ENCODE data around the gene CETP. TPM values are rescaled to one million over a fixed set of nuclear protein-coding genes. Genes with fewer than 3 reads are reported as not detected.
A peak's percentile ranks its signal among the peaks of the same experiment; 100 is the strongest.
"Not testable (repeated sequence)": the region's sequence is repeated elsewhere in the genome, so short reads cannot be mapped to it uniquely, and the experiment has no call there.

Gene CETP
- polyA plus RNA-seq, 1 experiment = 0.09 TPM

- no peak for TF ChIP-seq CTCF (IDR thresholded peaks at IDR 0.05; ENCODE audit: low read depth, low read length)
- Histone ChIP-seq H3K9me3 (ENCODE audit: control insufficient read depth, insufficient read depth, low read length) (peaks cover 8% of the 10 kb centered on the region; the same call in 1 of the 2 replicates), H3K27ac (ENCODE audit: low read depth, low read length) (peak overlapping the region; percentile 78), H3K27me3 (ENCODE audit: control insufficient read depth, insufficient read depth, low read length) (no peaks in the 10 kb centered on the region), H3K4me3 (ENCODE audit: low read depth, low read length) (peak overlapping the region; percentile 48)
- DNase-seq (ENCODE audit: low read depth, low spot score) = no peak
- ChIA-PET POLR2A (interaction anchor here (0.6 to 3.3 kb wide), 23 partner anchors 10 to 255 kb away, joined by 3 to 25 read pairs (median 4); partner anchors contain the start of genes CETP, NLRC5, PSME3IP1 and RSPRY1), CTCF (interaction anchor here (1.4 kb wide), 1 partner anchor 138 kb away, joined by 3 read pairs; no protein-coding TSS in a partner anchor)
These were observed 30.4 kb upstream of the CETP start for GRCh38 chr16:56931271-56931891.

- Histone ChIP-seq H3K9me3 (ENCODE audit: control insufficient read depth, insufficient read depth, low read length) (peaks cover 8% of the 10 kb centered on the region; the same call in 1 of the 2 replicates), H3K4me3 (ENCODE audit: low read depth, low read length) (peak within 1 kb of the TSS; percentile 98), H3K27me3 (ENCODE audit: control insufficient read depth, insufficient read depth, low read length) (no peaks in the 10 kb centered on the region), H3K27ac (ENCODE audit: low read depth, low read length) (peak within 1 kb of the TSS; percentile 81)
- no peak; the same call in 1 of the 2 replicates for TF ChIP-seq CTCF (IDR thresholded peaks at IDR 0.05; ENCODE audit: low read depth, low read length)
- ChIA-PET CTCF (interaction anchor here (1.4 kb wide), 1 partner anchor 139 kb away, joined by 3 read pairs; no protein-coding TSS in a partner anchor), POLR2A (interaction anchor here (0.6 to 3.3 kb wide), 22 partner anchors 12 to 254 kb away, joined by 3 to 25 read pairs (median 4); partner anchors contain the start of genes CETP, NLRC5, PSME3IP1 and RSPRY1)
- peak; percentile 97 for DNase-seq (ENCODE audit: low read depth, low spot score)
These were observed 29.6 kb upstream of the CETP start, which contains the start of gene HERPUD1 for GRCh38 chr16:56931892-56932720. TSS of gene HERPUD1 (plus strand) at chr16:56932142. CDS start at chr16:56932245, 103 bp downstream.

GRCh38 chr16:56932721-56933619 lies 28.8 kb upstream of the CETP start:
- ChIA-PET CTCF (interaction anchor here (1.4 to 1.9 kb wide), 2 partner anchors 66 to 159 kb away, joined by 3 to 9 read pairs; partner anchors contain the start of gene CPNE2), POLR2A (interaction anchor here (0.6 to 3.3 kb wide), 8 partner anchors 10 to 106 kb away, joined by 3 to 25 read pairs (median 4); no protein-coding TSS in a partner anchor)
- TF ChIP-seq CTCF (IDR thresholded peaks at IDR 0.05; ENCODE audit: low read depth, low read length) = no peak
- peak overlapping the region; percentile 81 for H3K27ac ChIP-seq (ENCODE audit: low read depth, low read length)
- H3K4me3 ChIP-seq (ENCODE audit: low read depth, low read length) = peak overlapping the region; percentile 98
- peaks cover 8% of the 10 kb centered on the region; the same call in 1 of the 2 replicates for H3K9me3 ChIP-seq (ENCODE audit: control insufficient read depth, insufficient read depth, low read length)
- H3K27me3 ChIP-seq (ENCODE audit: control insufficient read depth, insufficient read depth, low read length) = no peaks in the 10 kb centered on the region
- no peak for DNase-seq (ENCODE audit: low read depth, low spot score)

GRCh38 chr16:56933828-56934598 lies 27.7 kb upstream of the CETP start:
- CTCF ChIA-PET = interaction anchor here (1.4 to 1.9 kb wide), 2 partner anchors 67 to 158 kb away, joined by 3 to 9 read pairs; partner anchors contain the start of gene CPNE2
- H3K9me3 ChIP-seq (ENCODE audit: control insufficient read depth, insufficient read depth, low read length) = peaks cover 8% of the 10 kb centered on the region; the same call in 1 of the 2 replicates
- TF ChIP-seq CTCF (IDR thresholded peaks at IDR 0.05; ENCODE audit: low read depth, low read length) = no peak
- POLR2A ChIA-PET = interaction anchor here (0.7 to 3.3 kb wide), 5 partner anchors 12 to 252 kb away, joined by 3 to 25 read pairs (median 5); partner anchors contain the start of gene RSPRY1
- H3K27ac ChIP-seq (ENCODE audit: low read depth, low read length) = no peak overlapping the region
- no peaks in the 10 kb centered on the region for H3K27me3 ChIP-seq (ENCODE audit: control insufficient read depth, insufficient read depth, low read length)
- no peak for DNase-seq (ENCODE audit: low read depth, low spot score)
- peak overlapping the region; percentile 98 for H3K4me3 ChIP-seq (ENCODE audit: low read depth, low read length)

GRCh38 chr16:56934599-56935145 lies 27.1 kb upstream of the CETP start:
- H3K27me3 ChIP-seq (ENCODE audit: control insufficient read depth, insufficient read depth, low read length); H3K9me3 ChIP-seq (ENCODE audit: control insufficient read depth, insufficient read depth, low read length); DNase-seq (ENCODE audit: low read depth, low spot score); H3K27ac ChIP-seq (ENCODE audit: low read depth, low read length): not testable (repeated sequence)
- ChIA-PET CTCF (interaction anchor here (1.9 kb wide), 1 partner anchor 68 kb away, joined by 9 read pairs; no protein-coding TSS in a partner anchor), POLR2A (interaction anchor here (0.7 to 3.3 kb wide), 3 partner anchors 11 to 252 kb away, joined by 3 to 25 read pairs (median 5); partner anchors contain the start of gene RSPRY1)
- peak overlapping the region; percentile 98 for H3K4me3 ChIP-seq (ENCODE audit: low read depth, low read length)
